Mucosa of descending colon (tissue), 3 donors: Measurements from ENCODE around the gene C16orf92. TPM values are rescaled to one million over a fixed set of nuclear protein-coding genes. Genes with fewer than 3 reads are reported as not detected.

Source experiments
- ATAC-seq: fragments of 200-7000 bp; cut with Tn5 transposase; one replicate; pipeline ENCODE4 v1.9.1; 2020; ENCODE audit warnings: mild to moderate bottlenecking, moderate library complexity
- DNase-seq, 3 donors: peaks; one replicate each; pipeline ENCODE4 v3.0.0-alpha.2; 2020
- H3K36me3 ChIP-seq: fragments of 200-600 bp; one replicate; pipeline ENCODE4 v1.8.0; 2021; ENCODE audit warnings: low read depth, mild to moderate bottlenecking
- H3K4me1 ChIP-seq: fragments of 200-600 bp; one replicate; pipeline ENCODE4 v1.8.0; 2021; ENCODE audit warnings: low read depth, mild to moderate bottlenecking
- H3K4me3 ChIP-seq: fragments of 200-600 bp; one replicate; pipeline ENCODE4 v1.8.0; 2021; ENCODE audit warnings: mild to moderate bottlenecking
- H3K9me3 ChIP-seq: fragments of 200-600 bp; one replicate; pipeline ENCODE4 v1.8.0; 2021; ENCODE audit warnings: mild to moderate bottlenecking
- CTCF ChIP-seq: fragments of 200-600 bp; IDR thresholded peaks from one replicate; pipeline ENCODE4 v1.8.0; 2022; ENCODE audit warnings: antibody characterized with exemption, mild to moderate bottlenecking
- intact Hi-C, 2 donors: fragments of 100-400 bp; cut with DNase I in 1 of 2; cut with micrococcal nuclease in 1 of 2; formaldehyde crosslinking; loops; one replicate each; pipeline versions ENCODE4 v1.11.0 to v1.11.1; 2022; cut with DNase I, micrococcal nuclease
- total RNA-seq, 3 donors: library from RNA; stranded (reverse); fragmentation: NEBNext Ultra II Directional in 2 of 3; extraction: Animal tissue kit (Norgen Biotek cat#: 25700) in 2 of 3; gene quantifications; one replicate each; pipeline versions ENCODE4 v1.2.1 to v1.2.4, GENCODE V29; 2021 to 2023
- donor health status: DM: no; HTN: no; CAD: no; lungs with moderate emphysema.
- donor health status: DM: no; HTN: no; CAD: no.
- donor health status: DM: no; HTN: yes; CAD: no.

The C16orf92 gene
- total RNA-seq, 3 donors from 2014 or later: not detected

- intact Hi-C loops: no loop called here
- no peaks in the 10 kb centered on the region for H3K36me3 ChIP-seq
- no peak overlapping the region for H3K4me3 ChIP-seq
- DNase-seq: no peak
- no peaks in the 10 kb centered on the region for H3K9me3 ChIP-seq
- ATAC-seq: no peak
- no peak for TF ChIP-seq CTCF
- H3K4me1 ChIP-seq: no peaks in the 10 kb centered on the region
Observed at GRCh38 chr16:30002614-30003346, 20.2 kb upstream of the C16orf92 start.

- no peaks in the 10 kb centered on the region for H3K4me1 ChIP-seq
- intact Hi-C loops: no loop called here
- H3K9me3 ChIP-seq: no peaks in the 10 kb centered on the region
- H3K36me3 ChIP-seq: no peaks in the 10 kb centered on the region
- DNase-seq (no peak), ATAC-seq (no peak)
- no peak for TF ChIP-seq CTCF
- no peak overlapping the region for H3K4me3 ChIP-seq
Observed at GRCh38 chr16:30003670-30004423, 19.2 kb upstream of the C16orf92 start.

GRCh38 chr16:30004424-30004776 is 18.6 kb upstream of the C16orf92 start:
- no peaks in the 10 kb centered on the region for H3K9me3 ChIP-seq
- intact Hi-C loops: no loop called here
- no peak for TF ChIP-seq CTCF
- H3K4me1 ChIP-seq: no peaks in the 10 kb centered on the region
- H3K4me3 ChIP-seq: no peak overlapping the region
- no peak for DNase-seq
- ATAC-seq: peak; percentile 21
- H3K36me3 ChIP-seq: no peaks in the 10 kb centered on the region

GRCh38 chr16:30004811-30005242 is 18.2 kb upstream of the C16orf92 start:
- no peaks in the 10 kb centered on the region for H3K9me3 ChIP-seq
- intact Hi-C loops: no loop called here
- no peak for TF ChIP-seq CTCF
- no peak overlapping the region for H3K4me3 ChIP-seq
- no peaks in the 10 kb centered on the region for H3K4me1 ChIP-seq
- DNase-seq: no peak
- H3K36me3 ChIP-seq: no peaks in the 10 kb centered on the region
- ATAC-seq: peak; percentile 54

- peak; percentile 70 for ATAC-seq
- TF ChIP-seq CTCF: peak; percentile 76
- DNase-seq: peak in 1 of 3 donors; percentile 45
- H3K4me1 ChIP-seq: peaks cover 2% of the 10 kb centered on the region
- intact Hi-C loops: no loop called here
- no peak overlapping the region for H3K4me3 ChIP-seq
- no peaks in the 10 kb centered on the region for H3K9me3 ChIP-seq
- H3K36me3 ChIP-seq: no peaks in the 10 kb centered on the region
Observed at GRCh38 chr16:30005341-30006094, 17.5 kb upstream of the C16orf92 start.
